ENCODE data around the gene NIPAL1. TPM values are rescaled to one million over a fixed set of nuclear protein-coding genes. Genes with fewer than 3 reads are reported as not detected.

Gene NIPAL1
- total RNA-seq, 4 donors from 2014 or later, result 5.0 to 26.3 (median 13.8) TPM

- H3K4me1 ChIP-seq, result peaks cover 0 to 19% (median 17%) of the 10 kb centered on the region in 4 donors
- no peak overlapping the region for H3K27ac ChIP-seq
- DNase-seq, result peak in 2 of 3 donors; percentile 66 to 77
Measured at GRCh38 chr4:48047421-48047844, 30.9 kb downstream of the NIPAL1 start.

GRCh38 chr4:48047896-48048295 lies 31.3 kb downstream of the NIPAL1 start:
- TF ChIP-seq POLR2A (IDR thresholded peaks at IDR 0.05) (no peak), CTCF (IDR thresholded peaks at IDR 0.05) (no peak)
- Histone ChIP-seq H3K27ac (no peak overlapping the region), H3K9me3 (no peaks in the 10 kb centered on the region), H3K27me3 (no peaks in the 10 kb centered on the region), H3K36me3 (no peaks in the 10 kb centered on the region), H3K4me3 (no peak overlapping the region), H3K4me1 (peaks cover 0 to 19% (median 17%) of the 10 kb centered on the region in 4 donors)
- no peak for DNase-seq

More at GRCh38 chr4:48047421-48047844, 30.9 kb downstream of the NIPAL1 start:
- Histone ChIP-seq H3K36me3 (no peaks in the 10 kb centered on the region), H3K4me3 (no peak overlapping the region), H3K27me3 (no peaks in the 10 kb centered on the region), H3K9me3 (no peaks in the 10 kb centered on the region)
- TF ChIP-seq CTCF (IDR thresholded peaks at IDR 0.05) (no peak), POLR2A (IDR thresholded peaks at IDR 0.05) (no peak)

- Histone ChIP-seq H3K9me3 (no peaks in the 10 kb centered on the region), H3K27ac (no peak overlapping the region), H3K4me3 (no peak overlapping the region), H3K27me3 (no peaks in the 10 kb centered on the region), H3K36me3 (no peaks in the 10 kb centered on the region), H3K4me1 (peaks cover 0 to 19% (median 17%) of the 10 kb centered on the region in 4 donors)
- DNase-seq, result no peak
- TF ChIP-seq CTCF (IDR thresholded peaks at IDR 0.05) (no peak), POLR2A (IDR thresholded peaks at IDR 0.05) (no peak)
Measured at GRCh38 chr4:48049483-48049882, 32.9 kb downstream of the NIPAL1 start.

GRCh38 chr4:48051078-48051477 lies 34.5 kb downstream of the NIPAL1 start:
- Histone ChIP-seq H3K9me3 (no peaks in the 10 kb centered on the region), H3K4me3 (no peak overlapping the region), H3K27ac (no peak overlapping the region), H3K27me3 (no peaks in the 10 kb centered on the region), H3K36me3 (no peaks in the 10 kb centered on the region), H3K4me1 (peaks cover 0 to 19% (median 17%) of the 10 kb centered on the region in 4 donors)
- TF ChIP-seq POLR2A (IDR thresholded peaks at IDR 0.05) (no peak), CTCF (IDR thresholded peaks at IDR 0.05) (no peak)
- DNase-seq, result no peak

GRCh38 chr4:48058617-48059530 lies 42.3 kb downstream of the NIPAL1 start:
- H3K27me3 ChIP-seq, result no peaks in the 10 kb centered on the region
- H3K27ac ChIP-seq, result no peak overlapping the region
- no peak for TF ChIP-seq CTCF (IDR thresholded peaks at IDR 0.05)
- no peak for TF ChIP-seq POLR2A (IDR thresholded peaks at IDR 0.05)
- H3K4me3 ChIP-seq, result no peak overlapping the region
- DNase-seq, result no peak
- no peaks in the 10 kb centered on the region for H3K9me3 ChIP-seq
- no peaks in the 10 kb centered on the region for H3K36me3 ChIP-seq
- no peaks in the 10 kb centered on the region for H3K4me1 ChIP-seq
